HEK293T (cell line): ENCODE data around the gene ASPG.

Source experiments
- BHLHE40 ChIP-seq: fragments of 450-650 bp; IDR thresholded peaks from 2 replicates; pipeline ENCODE4 v1.6.1; 2016; ENCODE audit warnings: mild to moderate bottlenecking, moderate library complexity, borderline replicate concordance
- ELF4 ChIP-seq: fragments of 450-650 bp; IDR thresholded peaks from 2 replicates; pipeline ENCODE4 v1.6.1; 2017; ENCODE audit warnings: antibody characterized with exemption

DNA sequence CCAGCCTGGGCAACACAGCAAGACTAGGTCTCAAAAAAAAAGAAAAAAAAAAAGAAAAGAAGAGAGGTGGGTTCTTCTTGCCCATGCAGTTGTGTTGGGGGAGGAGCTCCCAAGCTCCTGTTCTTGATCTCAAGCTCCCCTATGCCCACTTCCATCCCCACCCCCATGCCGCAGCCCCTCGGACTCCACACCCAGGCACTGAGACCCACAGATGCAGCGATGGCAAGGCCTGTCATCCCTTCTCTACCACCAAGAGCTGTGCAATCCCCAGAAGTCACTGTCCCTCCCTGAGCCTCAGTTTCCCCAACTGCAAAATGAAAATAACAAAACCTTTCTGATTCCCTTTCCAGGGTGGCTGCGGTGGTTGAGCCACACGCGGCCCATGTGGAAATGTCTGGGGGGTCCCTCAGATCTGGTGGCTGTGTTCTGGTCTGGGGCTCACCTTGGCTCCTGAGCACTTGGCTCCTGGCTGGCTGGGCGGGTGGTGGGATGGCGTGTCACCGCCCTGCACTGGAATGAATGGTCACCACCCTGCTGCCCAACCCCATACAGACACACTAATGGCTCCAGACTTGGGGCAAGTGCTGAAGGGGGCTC, 30.3 kb downstream of the ASPG start:
- no peak for TF ChIP-seq ELF4
- no peak for TF ChIP-seq BHLHE40
